Prostate gland (tissue), 2 donors: ENCODE measurements around the gene PEX14. TPM values are rescaled to one million over a fixed set of nuclear protein-coding genes. Genes with fewer than 3 reads are reported as not detected.
A peak's percentile ranks its signal among the peaks of the same experiment; 100 is the strongest.

Experiments
- DNase-seq: peaks from one replicate; pipeline ENCODE4 v3.0.0-alpha.2; 2019; ENCODE audit warnings: low spot score
- H3K27ac ChIP-seq, 2 donors: fragments of 200-600 bp; sonication (generic); 2 replicates each; pipeline ENCODE4 v1.5.1; 2017 to 2019
- H3K27me3 ChIP-seq: fragments of 200-600 bp; sonication (generic); replicated peaks from 2 replicates; pipeline ENCODE4 v1.5.1; 2019; ENCODE audit not compliant: insufficient read depth
- H3K36me3 ChIP-seq, 2 donors: fragments of 200-600 bp; sonication (generic); 1 replicate in 1 of 2; 2 replicates in 1 of 2; pipeline versions ENCODE4 v1.5.1 to v1.8.1; 2017 to 2019
- H3K4me1 ChIP-seq: fragments of 200-600 bp; sonication (generic); replicated peaks from 2 replicates; pipeline ENCODE4 v1.5.1; 2019
- H3K4me3 ChIP-seq, 2 donors: fragments of 200-600 bp; sonication (generic); 2 replicates each; pipeline ENCODE4 v1.5.1; 2017 to 2019
- H3K9me3 ChIP-seq: fragments of 200-600 bp; sonication (generic); 2 replicates; pipeline ENCODE4 v1.5.1; 2017
- POLR2A ChIP-seq: fragments of 450-650 bp; IDR thresholded peaks from one replicate; pipeline ENCODE4 v1.6.1; 2016; ENCODE audit warnings: antibody characterized with exemption, mild to moderate bottlenecking
- POLR2AphosphoS5 ChIP-seq: sonication (generic); formaldehyde crosslinking; IDR thresholded peaks from one replicate; pipeline ENCODE4 v1.6.1; 2017; ENCODE audit warnings: antibody characterized with exemption
- WGBS: methylation state at CpG from one replicate; pipeline ENCODE4 v1.1.5; 2018; 5-methylcytosine and 5-hydroxymethylcytosine counted together
- intact Hi-C: fragments of 100-400 bp; cut with DNase I; formaldehyde crosslinking; loops from one replicate; pipeline ENCODE4 v1.14.2; 2022
- small RNA-seq, 2 donors: library from RNA; depleted of rRNA; stranded (forward); fragments of <200 nt; gene quantifications; one replicate each; pipeline ENCODE3, GENCODE V24; 2016
- total RNA-seq, 2 donors: library from RNA; depleted of rRNA; stranded (reverse); fragments of >200 nt; gene quantifications; one replicate each; pipeline ENCODE4 v1.1.0, GENCODE V29; 2016
- TF ChIP-seq, protein P1 (sequence below), 4 experiments: fragments of 200-600 bp in 2 of 4; fragments of 450-650 bp in 2 of 4; sonication (generic) in 2 of 4; IDR thresholded peaks; 1 replicate in 3 of 4; 2 replicates in 1 of 4; pipeline ENCODE4 v1.5.1; 2016 to 2019; ENCODE audit warnings: antibody characterized with exemption in 4 of 4, mild to moderate bottlenecking in 2 of 4, moderate library complexity in 2 of 4

PEX14 gene
- total RNA-seq, 2 donors from 2014 or later: 26.1 to 34.7 TPM

DNA sequence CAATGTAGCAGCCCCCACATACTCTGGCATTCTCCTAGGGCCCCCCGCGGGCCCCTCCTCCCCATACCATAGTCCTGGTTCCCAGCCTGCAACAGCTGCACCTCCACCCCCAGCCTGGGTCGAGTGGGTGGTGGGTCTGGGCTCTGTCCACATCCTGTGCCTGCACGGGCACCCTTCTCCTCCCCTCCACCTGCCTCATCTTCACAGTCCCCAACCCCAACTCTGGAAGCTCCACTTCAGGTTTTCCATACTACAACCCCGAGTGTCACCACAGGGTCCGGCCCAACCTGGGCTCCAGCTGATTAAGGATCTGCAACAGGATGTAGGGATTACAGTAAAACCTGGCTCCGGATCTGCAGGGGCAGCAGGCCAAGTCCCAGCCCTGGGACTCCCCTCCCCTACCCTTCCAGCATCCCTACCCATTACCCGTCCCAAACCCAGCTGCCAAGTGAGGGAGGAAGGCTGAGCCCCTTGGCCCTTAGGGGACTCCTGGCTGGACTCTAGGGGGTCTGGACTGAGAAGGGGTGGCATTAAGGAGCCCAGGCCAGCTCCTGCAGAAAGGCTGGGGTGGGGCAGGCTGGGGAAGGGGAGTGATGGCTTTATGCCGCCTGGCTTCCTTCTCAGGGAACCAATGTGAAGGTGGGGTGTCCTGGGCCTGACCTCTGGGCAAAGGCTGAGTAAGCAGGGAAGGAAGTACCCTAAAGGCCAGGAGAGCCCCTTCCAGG lies 204.9 kb downstream of the PEX14 start:
- 29% methylated on average over 9 of the region's 9 CpGs for WGBS
- Histone ChIP-seq H3K9me3 (no peaks in the 10 kb centered on the region), H3K4me1 (peaks cover 87% of the 10 kb centered on the region), H3K36me3 (no peaks in the 10 kb centered on the region), H3K27me3 (no peaks in the 10 kb centered on the region), H3K4me3 (peak overlapping the region in 1 of 2 donors; percentile 3), H3K27ac (peak overlapping the region; percentile 91 to 96)
- intact Hi-C loops: loop anchor here (5.0 kb wide), 2 partner anchors 42 to 43 kb away; no protein-coding TSS in a partner anchor
- TF ChIP-seq, protein P1, sequence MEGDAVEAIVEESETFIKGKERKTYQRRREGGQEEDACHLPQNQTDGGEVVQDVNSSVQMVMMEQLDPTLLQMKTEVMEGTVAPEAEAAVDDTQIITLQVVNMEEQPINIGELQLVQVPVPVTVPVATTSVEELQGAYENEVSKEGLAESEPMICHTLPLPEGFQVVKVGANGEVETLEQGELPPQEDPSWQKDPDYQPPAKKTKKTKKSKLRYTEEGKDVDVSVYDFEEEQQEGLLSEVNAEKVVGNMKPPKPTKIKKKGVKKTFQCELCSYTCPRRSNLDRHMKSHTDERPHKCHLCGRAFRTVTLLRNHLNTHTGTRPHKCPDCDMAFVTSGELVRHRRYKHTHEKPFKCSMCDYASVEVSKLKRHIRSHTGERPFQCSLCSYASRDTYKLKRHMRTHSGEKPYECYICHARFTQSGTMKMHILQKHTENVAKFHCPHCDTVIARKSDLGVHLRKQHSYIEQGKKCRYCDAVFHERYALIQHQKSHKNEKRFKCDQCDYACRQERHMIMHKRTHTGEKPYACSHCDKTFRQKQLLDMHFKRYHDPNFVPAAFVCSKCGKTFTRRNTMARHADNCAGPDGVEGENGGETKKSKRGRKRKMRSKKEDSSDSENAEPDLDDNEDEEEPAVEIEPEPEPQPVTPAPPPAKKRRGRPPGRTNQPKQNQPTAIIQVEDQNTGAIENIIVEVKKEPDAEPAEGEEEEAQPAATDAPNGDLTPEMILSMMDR (IDR thresholded peaks at IDR 0.05): peak in 1 of 4 experiments; percentile 12
- TF ChIP-seq POLR2AphosphoS5: peak; percentile 85
- TF ChIP-seq POLR2A: no peak
- DNase-seq: peak; percentile 76

Small RNAs within 50 kb of the gene (small RNA-seq; reads per million reads assigned to genes)
- gene RN7SL614P: 0 reads per million in 2 donors

Other genes starting within 250 kb of the PEX14 start
- gene PGD, start 75.9 kb upstream of the PEX14 start, total RNA-seq: 100 to 1,000 TPM in 1 of 2 donors, 10 to 100 TPM in 1; 77.1 to 151 TPM
- gene CENPS, start 44.5 kb upstream of the PEX14 start, total RNA-seq: 10 to 100 TPM; 21.8 to 34.8 TPM
- gene CORT, start 24.9 kb upstream of the PEX14 start, total RNA-seq: 1 to 10 TPM; 1.1 to 1.4 TPM
- gene DFFA, start 2.4 kb upstream of the PEX14 start, total RNA-seq: 10 to 100 TPM; 24.8 to 35.5 TPM